Trophoblast cell (in vitro differentiated cells and primary cell): ENCODE results near the gene CALML4.

Source experiments
- DNase-seq, 2 donors: peaks; one replicate each; pipeline ENCODE4 v3.0.0-alpha.2; 2016
- H2AFZ ChIP-seq: 2 replicates; pipeline ENCODE4 v1.6.1; 2013; ENCODE audit warnings: low read length, moderate library complexity, mild to moderate bottlenecking; ENCODE audit not compliant: insufficient read depth, poor library complexity
- H2AK5ac ChIP-seq: 2 replicates; pipeline ENCODE4 v1.6.1; 2013; ENCODE audit warnings: mild to moderate bottlenecking, low read length
- H2BK120ac ChIP-seq: 2 replicates; pipeline ENCODE4 v1.6.1; 2013; ENCODE audit warnings: low read length, mild to moderate bottlenecking, moderate library complexity; ENCODE audit not compliant: insufficient read depth, poor library complexity
- H2BK12ac ChIP-seq: 2 replicates; pipeline ENCODE4 v1.6.1; 2013; ENCODE audit warnings: mild to moderate bottlenecking, low read length, moderate library complexity
- H2BK5ac ChIP-seq: 2 replicates; pipeline ENCODE4 v1.6.1; 2013; ENCODE audit warnings: low read length, low read depth, moderate library complexity, mild to moderate bottlenecking; ENCODE audit not compliant: poor library complexity
- H3K14ac ChIP-seq: 2 replicates; pipeline ENCODE4 v1.6.1; 2013; ENCODE audit warnings: mild to moderate bottlenecking, low read length
- H3K18ac ChIP-seq: 2 replicates; pipeline ENCODE4 v1.6.1; 2013; ENCODE audit warnings: mild to moderate bottlenecking, low read length
- H3K23ac ChIP-seq: 2 replicates; pipeline ENCODE4 v1.6.1; 2013; ENCODE audit warnings: low read length
- H3K27ac ChIP-seq: 2 replicates; pipeline ENCODE4 v1.5.1; 2013; ENCODE audit warnings: low read depth, mild to moderate bottlenecking, inconsistent platforms, low read length, moderate library complexity
- H3K27me3 ChIP-seq: 2 replicates; pipeline ENCODE4 v1.6.1; 2013; ENCODE audit warnings: inconsistent platforms, mild to moderate bottlenecking, low read length, moderate library complexity; ENCODE audit not compliant: insufficient read depth
- H3K36me3 ChIP-seq, 2 experiments: 1 replicate in 1 of 2; 2 replicates in 1 of 2; pipeline ENCODE4 v1.6.1; 2013; ENCODE audit warnings: low read length in 2 of 2, mild to moderate bottlenecking in 2 of 2, moderate library complexity in 1 of 2; ENCODE audit not compliant: insufficient read depth in 2 of 2, control insufficient read depth in 1 of 2
- H3K4ac ChIP-seq: 2 replicates; pipeline ENCODE4 v1.6.1; 2013; ENCODE audit warnings: low read depth, mild to moderate bottlenecking, low read length, moderate library complexity
- H3K4me1 ChIP-seq, 2 experiments: 1 replicate in 1 of 2; 2 replicates in 1 of 2; pipeline ENCODE4 v1.6.1; 2013; ENCODE audit warnings: low read length in 2 of 2, mild to moderate bottlenecking in 2 of 2, moderate library complexity in 1 of 2; ENCODE audit not compliant: insufficient read depth in 2 of 2, control insufficient read depth in 1 of 2
- H3K4me2 ChIP-seq: 2 replicates; pipeline ENCODE4 v1.6.1; 2013; ENCODE audit warnings: inconsistent platforms, mild to moderate bottlenecking, low read length, moderate library complexity
- H3K4me3 ChIP-seq: 2 replicates; pipeline ENCODE4 v1.5.1; 2013; ENCODE audit warnings: mild to moderate bottlenecking, low read depth, low read length, inconsistent platforms
- H3K79me1 ChIP-seq: one replicate; pipeline ENCODE4 v1.6.1; 2013; ENCODE audit warnings: low read length
- H3K79me2 ChIP-seq: 2 replicates; pipeline ENCODE4 v1.6.1; 2013; ENCODE audit warnings: low read length, mild to moderate bottlenecking; ENCODE audit not compliant: control insufficient read depth, insufficient read depth, poor library complexity
- H3K9ac ChIP-seq: 2 replicates; pipeline ENCODE4 v1.6.1; 2013; ENCODE audit warnings: mild to moderate bottlenecking, low read length
- H3K9me3 ChIP-seq: 2 replicates; pipeline ENCODE4 v1.6.1; 2013; ENCODE audit warnings: low read depth, mild to moderate bottlenecking, control low read depth, inconsistent platforms, low read length; ENCODE audit not compliant: insufficient read depth
- H4K12ac ChIP-seq: 2 replicates; pipeline ENCODE4 v1.6.1; 2013; ENCODE audit warnings: low read depth, mild to moderate bottlenecking, low read length, moderate library complexity
- H4K8ac ChIP-seq: 2 replicates; pipeline ENCODE4 v1.6.1; 2013; ENCODE audit warnings: low read depth, mild to moderate bottlenecking, low read length, moderate library complexity
- H4K91ac ChIP-seq: one replicate; pipeline ENCODE4 v1.6.1; 2013; ENCODE audit warnings: low read depth, mild to moderate bottlenecking, low read length, moderate library complexity
- WGBS: extraction: QIAGEN DNeasy Blood & Tissue Kit; methylation state at CpG from one replicate; pipeline ENCODE4 v1.1.7; 2013; ENCODE audit warnings: missing lambda C conversion rate; ENCODE audit not compliant: insufficient read length, insufficient coverage; ENCODE audit errors: extremely low coverage; 5-methylcytosine and 5-hydroxymethylcytosine counted together

Gene CALML4

DNA sequence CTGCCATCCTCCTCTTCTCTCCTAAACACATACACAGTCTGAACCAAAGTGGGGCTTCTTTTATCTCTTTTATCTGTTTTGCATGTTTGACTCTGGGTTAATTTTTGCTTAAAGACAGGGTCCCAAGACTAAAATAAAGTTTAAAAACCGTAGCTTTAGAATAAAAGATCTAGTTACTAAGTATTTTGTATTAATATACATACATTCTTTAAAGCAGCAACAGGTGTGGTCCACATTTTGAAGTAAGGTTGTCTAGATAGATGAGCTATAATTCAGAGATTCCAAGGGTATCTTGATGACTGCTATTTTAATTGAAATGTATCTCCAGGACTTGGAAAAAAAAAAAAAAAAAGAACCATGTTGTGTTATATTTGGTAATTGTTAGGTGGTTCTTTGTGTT, 61.3 kb downstream of the CALML4 start:
- Histone ChIP-seq H3K4me2 (no peak overlapping the region), H3K79me2 (no peaks in the 10 kb centered on the region), H3K14ac (no peak overlapping the region), H4K8ac (no peak overlapping the region), H3K4me3 (no peak overlapping the region), H4K12ac (no peak overlapping the region), H3K36me3 (no peaks in the 10 kb centered on the region), H3K18ac (no peak overlapping the region), H2AK5ac (no peak overlapping the region), H3K79me1 (no peaks in the 10 kb centered on the region), H2BK12ac (no peak overlapping the region), H2BK5ac (no peak overlapping the region), H3K23ac (no peak overlapping the region), H4K91ac (no peak overlapping the region), H2BK120ac (no peak overlapping the region), H3K4me1 (peaks cover 0 to under 1% of the 10 kb centered on the region in 2 experiments), H3K9ac (no peak overlapping the region), H3K9me3 (no peaks in the 10 kb centered on the region), H3K27ac (no peak overlapping the region), H3K27me3 (no peaks in the 10 kb centered on the region), H3K4ac (no peak overlapping the region), H2AFZ (no peak overlapping the region)
- WGBS, result no CpG with 5 or more reads among the region's 1 CpG
- DNase-seq, result no peak

DNA sequence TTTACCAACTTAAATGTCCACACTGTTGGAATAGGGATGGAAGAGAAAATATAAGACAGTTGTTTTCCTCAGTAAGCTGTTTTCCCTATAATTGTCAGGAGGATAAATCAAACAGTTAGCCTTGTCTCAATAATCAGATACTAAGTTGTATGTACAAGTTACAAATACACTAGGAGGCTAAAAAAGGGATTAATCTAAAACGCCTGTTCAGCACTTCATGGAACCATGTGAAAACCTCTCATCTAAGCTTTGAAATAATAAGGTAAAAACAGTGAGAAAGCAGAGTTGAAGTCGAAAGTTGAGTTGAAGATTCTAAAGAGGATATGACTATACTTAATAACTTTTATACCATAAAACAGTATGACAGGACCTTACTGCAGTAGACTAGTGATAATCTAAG, 62.0 kb downstream of the CALML4 start:
- no peak overlapping the region for H2AK5ac ChIP-seq
- no peaks in the 10 kb centered on the region for H3K27me3 ChIP-seq
- WGBS, result no CpG with 5 or more reads among the region's 2 CpGs
- no peak overlapping the region for H3K14ac ChIP-seq
- H2BK12ac ChIP-seq, result no peak overlapping the region
- no peak overlapping the region for H3K27ac ChIP-seq
- H3K4me1 ChIP-seq, result peaks cover 2 to 3% of the 10 kb centered on the region in 2 experiments
- H4K91ac ChIP-seq, result no peak overlapping the region
- no peak overlapping the region for H3K4me2 ChIP-seq
- no peak overlapping the region for H3K4ac ChIP-seq
- H4K12ac ChIP-seq, result no peak overlapping the region
- no peak overlapping the region for H2BK5ac ChIP-seq
- H3K18ac ChIP-seq, result no peak overlapping the region
- no peak overlapping the region for H2BK120ac ChIP-seq
- no peak for DNase-seq
- H3K4me3 ChIP-seq, result no peak overlapping the region
- H3K9me3 ChIP-seq, result no peaks in the 10 kb centered on the region
- no peaks in the 10 kb centered on the region for H3K36me3 ChIP-seq
- H2AFZ ChIP-seq, result no peak overlapping the region
- H4K8ac ChIP-seq, result no peak overlapping the region
- H3K79me1 ChIP-seq, result peaks cover 2% of the 10 kb centered on the region
- no peak overlapping the region for H3K23ac ChIP-seq
- no peaks in the 10 kb centered on the region for H3K79me2 ChIP-seq
- no peak overlapping the region for H3K9ac ChIP-seq
